Right lobe of liver (tissue), 6 donors: Measurements from ENCODE around the gene EXOC1L. TPM values are rescaled to one million over a fixed set of nuclear protein-coding genes. Genes with fewer than 3 reads are reported as not detected.

Experiments
- ATAC-seq, 4 donors: fragments of 200-7000 bp; cut with Tn5 transposase; one replicate each; pipeline ENCODE4 v1.9.1; 2020; ENCODE audit warnings: mild to moderate bottlenecking in 4 of 4, moderate library complexity in 4 of 4
- DNase-seq, 3 donors: peaks; one replicate each; pipeline ENCODE4 v3.0.0-alpha.2; 2020
- H3K27ac ChIP-seq, 3 donors: fragments of 200-600 bp; one replicate each; pipeline ENCODE4 v1.8.0; 2022
- H3K27me3 ChIP-seq, 2 donors: fragments of 200-600 bp; one replicate each; pipeline ENCODE4 v1.8.0; 2022
- H3K36me3 ChIP-seq, 4 donors: fragments of 200-600 bp; sonication (generic) in 1 of 4; one replicate each; pipeline versions ENCODE4 v1.5.1 to v1.8.0; 2017 to 2022; ENCODE audit warnings: control low read depth in 1 of 4
- H3K4me1 ChIP-seq, 4 donors: fragments of 200-600 bp; sonication (generic) in 1 of 4; one replicate each; pipeline versions ENCODE4 v1.5.1 to v1.8.0; 2017 to 2022; ENCODE audit warnings: control low read depth in 1 of 4
- H3K4me3 ChIP-seq, 3 donors: fragments of 200-600 bp; one replicate each; pipeline ENCODE4 v1.8.0; 2022
- H3K9me3 ChIP-seq, 4 donors: fragments of 200-600 bp; sonication (generic) in 1 of 4; one replicate each; pipeline versions ENCODE4 v1.5.1 to v1.8.0; 2017 to 2022; ENCODE audit warnings: control low read depth in 1 of 4
- CTCF ChIP-seq, 4 donors: fragments of 200-600 bp in 3 of 4; fragments of 450-650 bp in 1 of 4; IDR thresholded peaks; one replicate each; pipeline versions ENCODE4 v1.5.1 to v1.8.0; 2016 to 2022; ENCODE audit warnings: antibody characterized with exemption in 4 of 4, mild to moderate bottlenecking in 2 of 4
- POLR2A ChIP-seq: fragments of 450-650 bp; IDR thresholded peaks from one replicate; pipeline ENCODE4 v1.6.1; 2017; ENCODE audit warnings: antibody characterized with exemption, mild to moderate bottlenecking
- WGBS: methylation state at CpG from one replicate; pipeline ENCODE4 v1.1.6; 2018; ENCODE audit warnings: low coverage, low lambda C conversion rate; ENCODE audit not compliant: insufficient coverage; ENCODE audit errors: missing lambda C conversion rate; 5-methylcytosine and 5-hydroxymethylcytosine counted together
- intact Hi-C, 2 donors: fragments of 100-400 bp; cut with DNase I; formaldehyde crosslinking; loops; one replicate each; pipeline versions ENCODE4 v1.11.2 to v1.14.1; 2022
- total RNA-seq, 6 experiments: library from RNA; depleted of rRNA in 2 of 6; stranded (reverse); fragments of >200 nt in 2 of 6; fragmentation: NEBNext Ultra II Directional in 3 of 6; extraction: Animal tissue kit (Norgen Biotek cat#: 25700) in 3 of 6; gene quantifications; one replicate each; pipeline versions ENCODE4 v1.1.0 to v1.2.4, GENCODE V29; 2016 to 2023
- donor health status: DM: no; HTN: yes; CAD: no.
- donor health status: DM: no; HTN: no; CAD: no.
- donor health status: DM: no; HTN: no; CAD: no.
- donor health status: DM: no; HTN: yes; CAD: no.
- donor health status: DM: no; HTN: yes; CAD: no.

Gene EXOC1L
- total RNA-seq, 6 experiments from 2014 or later: not detected

- Histone ChIP-seq H3K27ac (no peak overlapping the region), H3K36me3 (peaks cover 0 to 31% (median 7%) of the 10 kb centered on the region in 4 donors), H3K27me3 (no peaks in the 10 kb centered on the region), H3K4me3 (no peak overlapping the region), H3K4me1 (no peaks in the 10 kb centered on the region), H3K9me3 (no peaks in the 10 kb centered on the region)
- no peak for DNase-seq
- peak; percentile 31 to 97 (median 51) for ATAC-seq
- TF ChIP-seq CTCF (IDR thresholded peaks at IDR 0.05) (no peak), POLR2A (no peak)
- intact Hi-C loops: no loop called here
- WGBS: 46% methylated on average over 2 of the region's 2 CpGs
Measured at GRCh38 chr4:55866290-55866907, 46.8 kb downstream of the EXOC1L start.

GRCh38 chr4:55866973-55867574, 47.5 kb downstream of the EXOC1L start:
- peaks cover 0 to 37% (median 10%) of the 10 kb centered on the region in 4 donors for H3K36me3 ChIP-seq
- no peak for DNase-seq

GRCh38 chr4:55868581-55869090, 49.0 kb downstream of the EXOC1L start:
- 100% methylated on average over 1 of the region's 1 CpG for WGBS
- TF ChIP-seq POLR2A (no peak), CTCF (IDR thresholded peaks at IDR 0.05) (no peak)
- Histone ChIP-seq H3K27me3 (no peaks in the 10 kb centered on the region), H3K27ac (no peak overlapping the region), H3K9me3 (no peaks in the 10 kb centered on the region), H3K4me3 (no peak overlapping the region), H3K4me1 (no peaks in the 10 kb centered on the region), H3K36me3 (peaks cover 0 to 47% (median 13%) of the 10 kb centered on the region in 4 donors)
- intact Hi-C loops: no loop called here
- ATAC-seq (no peak), DNase-seq (no peak)

More at GRCh38 chr4:55866973-55867574, 47.5 kb downstream of the EXOC1L start:
- WGBS: 4% methylated on average over 4 of the region's 4 CpGs
- Histone ChIP-seq H3K27ac (no peak overlapping the region), H3K9me3 (no peaks in the 10 kb centered on the region), H3K27me3 (no peaks in the 10 kb centered on the region), H3K4me3 (no peak overlapping the region), H3K4me1 (no peaks in the 10 kb centered on the region)
- intact Hi-C loops: no loop called here
- peak; percentile 70 to 87 (median 87) for TF ChIP-seq CTCF (IDR thresholded peaks at IDR 0.05)
- TF ChIP-seq POLR2A: no peak
- ATAC-seq: peak; percentile 87 to 96 (median 88)

- ATAC-seq (no peak), DNase-seq (no peak)
- WGBS: 71% methylated on average over 5 of the region's 5 CpGs
- no peaks in the 10 kb centered on the region for H3K9me3 ChIP-seq
- H3K27me3 ChIP-seq: no peaks in the 10 kb centered on the region
- no peak overlapping the region for H3K27ac ChIP-seq
- H3K4me3 ChIP-seq: no peak overlapping the region
- H3K4me1 ChIP-seq: no peaks in the 10 kb centered on the region
- no peak for TF ChIP-seq POLR2A
- H3K36me3 ChIP-seq: peaks cover 0 to 39% (median 13%) of the 10 kb centered on the region in 4 donors
- intact Hi-C loops: no loop called here
Measured at GRCh38 chr4:55871299-55871800, 51.8 kb downstream of the EXOC1L start.

- H3K27ac ChIP-seq: no peak overlapping the region
- intact Hi-C loops: no loop called here
- no peaks in the 10 kb centered on the region for H3K4me1 ChIP-seq
- no peak for TF ChIP-seq POLR2A
- no peak for TF ChIP-seq CTCF (IDR thresholded peaks at IDR 0.05)
- no peaks in the 10 kb centered on the region for H3K9me3 ChIP-seq
- H3K4me3 ChIP-seq: no peak overlapping the region
- ATAC-seq (no peak), DNase-seq (no peak)
- H3K36me3 ChIP-seq: peaks cover 0 to 41% (median 17%) of the 10 kb centered on the region in 4 donors
- H3K27me3 ChIP-seq: no peaks in the 10 kb centered on the region
Measured at GRCh38 chr4:55874831-55875230, 55.2 kb downstream of the EXOC1L start.
